ENCODE measurements around the gene METTL8. TPM values are rescaled to one million over a fixed set of nuclear protein-coding genes. Genes with fewer than 3 reads are reported as not detected.

METTL8 gene
- total and polyA plus RNA-seq, 2 of the 13 experiments (the other 11 are each of a cell fraction or from before 2014, with no cell fraction given), result 18.6 to 68.2 TPM

DNA sequence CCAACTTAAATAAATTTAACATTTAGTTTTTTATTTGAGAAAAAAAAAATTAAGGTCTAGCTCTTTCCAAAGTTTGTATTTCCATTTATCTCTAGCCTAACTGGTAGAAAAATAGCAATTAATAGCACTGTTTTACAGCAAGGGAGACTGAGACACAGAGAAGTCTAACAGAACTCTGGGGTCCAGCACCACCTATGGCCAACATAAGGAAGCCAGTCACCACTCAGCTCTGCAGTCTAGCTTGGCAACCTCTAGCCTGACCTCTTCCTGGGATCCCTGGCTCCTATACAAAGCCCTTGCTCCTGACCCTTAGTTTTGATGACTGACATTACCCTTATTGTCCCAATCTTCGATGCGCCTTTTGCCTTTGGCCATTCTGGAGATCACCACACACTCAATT lies 159.0 kb downstream of the METTL8 start:
- BruUV-seq (replicated peaks), result no TSS peak

More for the DNA sequence above, 159.0 kb downstream of the METTL8 start:
- no peak for DNase-seq (ENCODE audit: low spot score)
- Histone ChIP-seq H3K27me3 (ENCODE audit: control insufficient read depth in 1 of 2, insufficient read depth in 2 of 2, low read length in 2 of 2) (no peaks in the 10 kb centered on the region), H3K79me2 (ENCODE audit: insufficient read depth, low read length) (no peaks in the 10 kb centered on the region), H3K4me3 (replicated peaks in 1 of 3; ENCODE audit: insufficient read depth in 1 of 3, low read depth in 2 of 3, low read length in 3 of 3) (no peak overlapping the region), H3K4me2 (ENCODE audit: low read depth, low read length) (no peak overlapping the region), H3K9ac (ENCODE audit: insufficient read depth, low read depth, low read length) (no peak overlapping the region), H3K4me1 (ENCODE audit: insufficient read depth, low read length) (peaks cover 12% of the 10 kb centered on the region), H3K9me3 (ENCODE audit: low read length) (no peaks in the 10 kb centered on the region), H2AFZ (ENCODE audit: low read length) (no peak overlapping the region), H4K20me1 (ENCODE audit: insufficient read depth, low read length) (no peaks in the 10 kb centered on the region), H3K27ac (ENCODE audit: extremely low read length, insufficient read depth, low read length) (no peak overlapping the region), H3K36me3 (replicated peaks in 1 of 2; ENCODE audit: control insufficient read depth in 1 of 2, insufficient read depth in 2 of 2, low read length in 2 of 2) (no peaks in the 10 kb centered on the region)
- peak; percentile 73 for ATAC-seq
- CTCF ChIA-PET (ENCODE audit: low intra/inter-chr PET ratio, low total read pairs), result no interaction called here
- peak; percentile 21; the same call in 1 of the 2 replicates for TF ChIP-seq CTCF (CRISPR knock-in tag; IDR thresholded peaks at IDR 0.05)
- TF ChIP-seq, protein P1, sequence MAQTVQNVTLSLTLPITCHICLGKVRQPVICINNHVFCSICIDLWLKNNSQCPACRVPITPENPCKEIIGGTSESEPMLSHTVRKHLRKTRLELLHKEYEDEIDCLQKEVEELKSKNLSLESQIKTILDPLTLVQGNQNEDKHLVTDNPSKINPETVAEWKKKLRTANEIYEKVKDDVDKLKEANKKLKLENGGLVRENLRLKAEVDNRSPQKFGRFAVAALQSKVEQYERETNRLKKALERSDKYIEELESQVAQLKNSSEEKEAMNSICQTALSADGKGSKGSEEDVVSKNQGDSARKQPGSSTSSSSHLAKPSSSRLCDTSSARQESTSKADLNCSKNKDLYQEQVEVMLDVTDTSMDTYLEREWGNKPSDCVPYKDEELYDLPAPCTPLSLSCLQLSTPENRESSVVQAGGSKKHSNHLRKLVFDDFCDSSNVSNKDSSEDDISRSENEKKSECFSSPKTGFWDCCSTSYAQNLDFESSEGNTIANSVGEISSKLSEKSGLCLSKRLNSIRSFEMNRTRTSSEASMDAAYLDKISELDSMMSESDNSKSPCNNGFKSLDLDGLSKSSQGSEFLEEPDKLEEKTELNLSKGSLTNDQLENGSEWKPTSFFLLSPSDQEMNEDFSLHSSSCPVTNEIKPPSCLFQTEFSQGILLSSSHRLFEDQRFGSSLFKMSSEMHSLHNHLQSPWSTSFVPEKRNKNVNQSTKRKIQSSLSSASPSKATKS (CRISPR knock-in tag; IDR thresholded peaks at IDR 0.05), result no peak
- peak; percentile 26 for TF ChIP-seq STAG1 (CRISPR knock-in tag; IDR thresholded peaks at IDR 0.05)
- POLR2A ChIA-PET, result no interaction called here
- FAIRE-seq, result no peak
- intact Hi-C loops (cut with micrococcal nuclease; ENCODE audit: unreplicated experiment), result no loop called here
- 94% methylated on average over 2 of the region's 2 CpGs for WGBS (ENCODE audit: low lambda C conversion rate)
- in situ Hi-C loops (cut with HindIII; ENCODE audit: extremely low pct_ligation_motif_present, low pct_unique_long_range_greater_than_20kb), result no loop called here

Measured in HepG2 (cell line).